K562 (cell line): ENCODE results near the gene MKLN1. TPM values are rescaled to one million over a fixed set of nuclear protein-coding genes. Genes with fewer than 3 reads are reported as not detected.

Experiments
- ATAC-seq: fragments of 200-7000 bp; cut with Tn5 transposase; 3 replicates; pipeline ENCODE4 v1.9.1; 2020; ENCODE audit warnings: moderate library complexity
- BruUV-seq: library from RNA; stranded (reverse); fragments of 400-500 nt; replicated peaks from 2 replicates; lab custom pipeline; 2021; lab: Mats Ljungman, UMichigan
- CTCF ChIA-PET: fragments of 300-600 bp; formaldehyde crosslinking; extraction: SDS; loops from one replicate; lab custom pipeline; 2021; ENCODE audit warnings: low intra/inter-chr PET ratio; lab: Yijun Ruan, JAX
- POLR2A ChIA-PET: fragments of 300-600, 350-650 bp; sonication (Branson Sonifier 250); formaldehyde crosslinking; extraction: SDS; loops from one replicate; lab custom pipeline; 2021; ENCODE audit warnings: antibody characterized with exemption, inconsistent platforms; lab: Yijun Ruan, JAX
- DNase-seq, 4 experiments: peaks; one replicate each; pipeline versions ENCODE4 v3.0.0 to v3.0.0-alpha.2; 2011 to 2018; ENCODE audit warnings: low spot score in 3 of 4, mixed read lengths in 3 of 4; ENCODE audit errors: extremely low read depth in 1 of 4
- FAIRE-seq: peaks from 2 replicates; lab custom pipeline; 2011; peaks lifted over from hg19 to GRCh38; lab: Jason Lieb, UNC
- H2AFZ ChIP-seq: 2 replicates; pipeline ENCODE4 v1.6.0; 2011; ENCODE audit warnings: low read depth, low read length, control low read depth, inconsistent platforms
- H3K27ac ChIP-seq: fragments of 200-600 bp; 3 replicates; pipeline ENCODE4 v1.8.0; 2011; ENCODE audit warnings: low read depth, mild to moderate bottlenecking, control low read depth, inconsistent platforms, low read length, moderate library complexity, mixed read lengths; ENCODE audit errors: extremely low read depth
- H3K27me3 ChIP-seq, 2 experiments: fragments of 300-600 bp in 1 of 2; 2 replicates in 1 of 2; 3 replicates in 1 of 2; pipeline versions ENCODE4 v1.6.0 to v1.8.0; 2011; ENCODE audit warnings: inconsistent platforms in 2 of 2, low read length in 2 of 2, mild to moderate bottlenecking in 1 of 2, mixed read lengths in 1 of 2, moderate library complexity in 1 of 2; ENCODE audit not compliant: control insufficient read depth in 2 of 2, insufficient read depth in 2 of 2
- H3K36me3 ChIP-seq: fragments of 300-600 bp; 3 replicates; pipeline ENCODE4 v1.8.0; 2011; ENCODE audit warnings: mild to moderate bottlenecking, low read length, inconsistent platforms; ENCODE audit not compliant: control insufficient read depth, insufficient read depth
- H3K4me1 ChIP-seq, 2 experiments: fragments of 200-600 bp in 1 of 2; replicated peaks in 1 of 2; 2 replicates in 1 of 2; 3 replicates in 1 of 2; pipeline versions ENCODE4 v1.5.1 to v1.8.0; 2011; ENCODE audit warnings: inconsistent platforms in 2 of 2, low read length in 2 of 2, mild to moderate bottlenecking in 1 of 2, mixed read lengths in 1 of 2, moderate library complexity in 1 of 2; ENCODE audit not compliant: control insufficient read depth in 2 of 2, insufficient read depth in 2 of 2
- H3K4me2 ChIP-seq: 2 replicates; pipeline ENCODE4 v1.6.1; 2011; ENCODE audit warnings: low read length, control low read depth, inconsistent platforms, mixed read lengths; ENCODE audit not compliant: insufficient read depth
- H3K4me3 ChIP-seq: fragments of 200-600 bp; sonication (generic), shearing (Covaris generic); 2 replicates; pipeline ENCODE4 v1.5.1; 2016; ENCODE audit warnings: control low read depth, inconsistent platforms
- H3K79me2 ChIP-seq: fragments of 200-600 bp; 3 replicates; pipeline ENCODE4 v1.8.0; 2011; ENCODE audit warnings: low read length, inconsistent platforms; ENCODE audit not compliant: control insufficient read depth, insufficient read depth
- H3K9ac ChIP-seq, 2 experiments: 2 replicates each; pipeline versions ENCODE4 v1.6.0 to v1.6.1; 2011; ENCODE audit warnings: low read depth in 2 of 2, low read length in 2 of 2, control low read depth in 1 of 2, inconsistent platforms in 1 of 2, mild to moderate bottlenecking in 1 of 2, mixed read lengths in 1 of 2; ENCODE audit not compliant: insufficient read depth in 1 of 2
- H3K9me1 ChIP-seq: one replicate; pipeline ENCODE4 v1.6.0; 2011; ENCODE audit warnings: inconsistent platforms, mild to moderate bottlenecking, low read length, moderate library complexity; ENCODE audit not compliant: control insufficient read depth, insufficient read depth
- H3K9me3 ChIP-seq: replicated peaks from 2 replicates; pipeline ENCODE4 v1.5.1; 2011; ENCODE audit warnings: low read depth, low read length, inconsistent platforms; ENCODE audit not compliant: control insufficient read depth, insufficient read depth
- H4K20me1 ChIP-seq: replicated peaks from 2 replicates; pipeline ENCODE4 v1.6.1; 2011; ENCODE audit warnings: low read length, inconsistent platforms, mixed read lengths; ENCODE audit not compliant: control insufficient read depth, insufficient read depth
- ARID2 ChIP-seq: fragments of 450-650 bp; IDR thresholded peaks from 2 replicates; pipeline ENCODE4 v1.6.1; 2017; ENCODE audit warnings: antibody characterized with exemption, mild to moderate bottlenecking
- CCNT2 ChIP-seq: IDR thresholded peaks from 2 replicates; pipeline ENCODE4 v1.6.1; 2011; ENCODE audit warnings: borderline replicate concordance, low read depth, mild to moderate bottlenecking, moderate library complexity, mixed read lengths, low read length; ENCODE audit not compliant: insufficient read length; ENCODE audit errors: extremely low read depth
- CHD7 ChIP-seq: fragments of 200-600 bp; sonication (generic); IDR thresholded peaks from one replicate; pipeline ENCODE4 v1.6.1; 2012; ENCODE audit warnings: mild to moderate bottlenecking, low read depth, low read length, inconsistent platforms
- CREM ChIP-seq: IDR thresholded peaks from 2 replicates; pipeline ENCODE4 v1.6.1; 2014; ENCODE audit warnings: antibody characterized with exemption, low read depth
- NFYB ChIP-seq: IDR thresholded peaks from 2 replicates; pipeline ENCODE4 v1.6.1; 2011; ENCODE audit warnings: mild to moderate bottlenecking, moderate library complexity; ENCODE audit not compliant: insufficient read length; ENCODE audit errors: extremely low read depth
- PATZ1 ChIP-seq: fragments of 250-450 bp; sonication (Bioruptor Pico); IDR thresholded peaks from 2 replicates; pipeline ENCODE4 v1.5.0; 2020; ENCODE audit warnings: mild to moderate bottlenecking, borderline replicate concordance
- PRMT5 ChIP-seq: sonication (generic); formaldehyde crosslinking; IDR thresholded peaks from 2 replicates; pipeline ENCODE4 v1.5.0; 2020; ENCODE audit warnings: missing genetic modification reagents
- SMAD1 ChIP-seq: fragments of 150-350 bp; IDR thresholded peaks from 2 replicates; pipeline ENCODE4 v1.6.1; 2014; ENCODE audit warnings: low read length, low read depth; ENCODE audit not compliant: partially characterized antibody
- ZNF384 ChIP-seq: IDR thresholded peaks from 2 replicates; pipeline ENCODE4 v1.6.1; 2012; ENCODE audit warnings: low read depth, low read length, improper control_type of control experiment
- ZNF699 ChIP-seq: fragments of 250-450 bp; sonication (Bioruptor Pico); IDR thresholded peaks from 2 replicates; pipeline ENCODE4 v1.8.0; 2021; ENCODE audit warnings: mild to moderate bottlenecking, moderate library complexity; ENCODE audit not compliant: insufficient replicate concordance
- WGBS: fragments of 100-300 bp; shearing (Covaris generic); methylation state at CpG from one replicate; pipeline ENCODE4 v1.1.6; 2016; ENCODE audit warnings: low coverage, mixed read lengths; ENCODE audit not compliant: insufficient coverage; ENCODE audit errors: missing lambda C conversion rate; 5-methylcytosine and 5-hydroxymethylcytosine counted together
- in situ Hi-C: fragments of 300-500 bp; cut with MboI; formaldehyde crosslinking; loops from 4 replicates; pipeline ENCODE4 v1.15.0; 2018; ENCODE audit warnings: inconsistent platforms, mixed read lengths
- intact Hi-C: fragments of 100-400 bp; cut with micrococcal nuclease; formaldehyde crosslinking; loops from 2 replicates; pipeline ENCODE4 v1.14.2; 2022
- polyA plus RNA-seq, 8 experiments: library from polyadenylated mRNA; depleted of rRNA in 4 of 8; stranded (reverse) in 5 of 8; unstranded in 3 of 8; fragments of >200 nt; fragmentation: Nextera tagmentation in 2 of 8; fragmentation: Illumina TruSeq in 1 of 8; extraction: Ambion mirVana in 2 of 8; extraction: Trizol in 1 of 8; gene quantifications; 2 replicates each; pipeline versions ENCODE4 v1.2.1 to v1.2.3, GENCODE V29; 2011 to 2014; ENCODE audit warnings: inconsistent platforms in 1 of 8, missing spikeins in 1 of 8
- total RNA-seq, 7 experiments: library from RNA; depleted of rRNA in 6 of 7; stranded (reverse); fragments of >200 nt in 6 of 7; fragmentation: Illumina TruSeq in 2 of 7; extraction: Trizol in 2 of 7; gene quantifications; 2 replicates each; pipeline versions ENCODE4 v1.2.1 to v1.2.3, GENCODE V29; 2011 to 2021; ENCODE audit warnings: low replicate concordance in 1 of 7

MKLN1 gene
- total and polyA plus RNA-seq, 9 of the 15 experiments (the other 6 are each of a cell fraction or from before 2014, with no cell fraction given): 18.6 to 80.4 (median 56.0) TPM

GRCh38 chr7:131372554-131372953 lies 44.9 kb downstream of the MKLN1 start:
- in situ Hi-C loops (no loop called here), intact Hi-C loops (no loop called here)
- Histone ChIP-seq H3K9me3 (no peaks in the 10 kb centered on the region), H3K4me2 (no peak overlapping the region), H3K4me1 (peaks cover 0 to 3% of the 10 kb centered on the region in 2 experiments; a peak in 2 of 5 replicates), H3K4me3 (no peak overlapping the region), H2AFZ (no peak overlapping the region), H3K36me3 (peaks cover 9% of the 10 kb centered on the region; the same call in 1 of the 3 replicates), H3K9ac (no peak overlapping the region), H4K20me1 (no peaks in the 10 kb centered on the region), H3K27me3 (no peaks in the 10 kb centered on the region), H3K27ac (no peak overlapping the region), H3K79me2 (peaks cover 85% of the 10 kb centered on the region), H3K9me1 (no peaks in the 10 kb centered on the region)
- no peak for FAIRE-seq
- DNase-seq: no peak
- 92% methylated on average over 1 of the region's 1 CpG for WGBS
- ChIA-PET POLR2A (interaction anchor here (0.6 kb wide), 1 partner anchor 10 kb away, joined by 6 read pairs; no protein-coding TSS in a partner anchor), CTCF (no interaction called here)
- no peak for ATAC-seq
- no TSS peak for BruUV-seq
- no peak for TF ChIP-seq CREM
- no peak for TF ChIP-seq NFYB
- TF ChIP-seq PATZ1 (CRISPR knock-in tag): no peak
- TF ChIP-seq SMAD1: no peak
- no peak for TF ChIP-seq CCNT2
- TF ChIP-seq CHD7: no peak
- no peak for TF ChIP-seq PRMT5
- TF ChIP-seq ZNF384: peak; percentile 57
- no peak for TF ChIP-seq ZNF699 (CRISPR knock-in tag)
- no peak for TF ChIP-seq ARID2
